HG03565 (cell line): ENCODE data around the gene PALS1.
"Not testable (repeated sequence)": the region's sequence is repeated elsewhere in the genome, so short reads cannot be mapped to it uniquely, and the experiment has no call there.

Experiments
- ATAC-seq: cut with Tn5 transposase; IDR thresholded peaks from one replicate; pipeline ENCODE4 v1.9.1; 2021; ENCODE audit warnings: mild to moderate bottlenecking, moderate library complexity; ENCODE audit not compliant: unreplicated experiment

Gene PALS1

DNA sequence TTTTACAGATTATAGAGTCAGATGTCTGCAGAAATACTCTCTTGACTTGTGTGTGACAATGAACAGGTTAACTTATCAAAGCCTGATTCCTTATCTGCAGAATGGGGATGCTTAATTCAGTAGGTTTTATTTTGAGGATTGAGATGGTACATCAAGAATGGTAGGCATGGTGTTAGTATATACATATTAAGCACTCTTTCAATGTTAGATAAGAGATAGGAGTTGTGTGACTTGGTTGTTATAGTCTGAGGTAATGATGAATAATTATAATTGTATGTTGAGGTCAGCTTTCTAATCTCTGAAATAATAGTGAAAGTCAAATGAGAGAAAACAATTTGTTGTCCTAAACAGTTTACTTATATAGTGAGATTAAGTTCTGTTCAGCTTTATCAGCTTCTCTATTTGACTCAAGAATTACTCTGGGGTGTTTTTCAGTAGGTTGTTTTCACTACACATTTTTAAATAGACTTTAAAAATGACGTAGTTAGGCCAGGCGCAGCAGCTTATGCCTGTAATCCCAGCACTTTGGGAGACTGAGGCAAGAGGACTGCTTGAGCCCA lies 11.9 kb downstream of the PALS1 start:
- no peak for ATAC-seq

DNA sequence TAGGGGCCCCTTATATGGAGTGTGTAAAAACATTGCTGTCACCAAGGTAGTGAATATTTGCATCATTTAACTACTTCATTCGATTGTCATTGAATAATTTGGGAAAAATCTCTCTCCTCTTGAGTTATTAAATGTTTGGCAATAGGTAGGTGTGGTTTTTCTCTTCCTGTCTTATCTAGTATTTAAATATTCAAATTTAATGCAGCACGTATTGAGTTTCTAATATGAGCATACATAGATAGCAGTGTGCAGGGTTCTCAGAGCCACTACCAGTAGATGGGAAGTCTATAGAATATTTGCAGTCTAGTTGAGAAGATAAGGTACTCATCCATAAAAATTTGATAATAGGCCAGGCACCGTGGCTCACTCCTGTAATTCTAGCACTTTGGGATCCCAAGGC lies 16.7 kb downstream of the PALS1 start:
- no peak for ATAC-seq

DNA sequence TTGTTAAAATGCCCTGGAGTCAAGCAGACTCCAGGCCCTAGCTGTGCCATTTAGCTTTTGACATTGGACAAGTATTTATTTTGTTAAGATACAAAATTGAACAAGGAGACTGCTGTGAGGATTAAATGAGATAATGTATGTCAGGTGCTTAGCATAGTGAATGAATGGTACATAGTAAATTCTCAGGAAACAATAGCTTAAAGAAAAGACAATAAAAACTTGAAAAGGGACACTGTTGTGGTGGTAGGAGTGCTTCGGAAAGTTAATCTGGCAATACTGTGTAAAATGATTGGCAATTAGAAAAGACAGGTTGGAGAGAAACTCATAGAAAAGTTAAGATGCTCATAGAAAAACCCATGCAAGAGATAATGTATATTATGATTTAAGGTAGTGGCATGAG lies 19.7 kb downstream of the PALS1 start:
- no peak for ATAC-seq

DNA sequence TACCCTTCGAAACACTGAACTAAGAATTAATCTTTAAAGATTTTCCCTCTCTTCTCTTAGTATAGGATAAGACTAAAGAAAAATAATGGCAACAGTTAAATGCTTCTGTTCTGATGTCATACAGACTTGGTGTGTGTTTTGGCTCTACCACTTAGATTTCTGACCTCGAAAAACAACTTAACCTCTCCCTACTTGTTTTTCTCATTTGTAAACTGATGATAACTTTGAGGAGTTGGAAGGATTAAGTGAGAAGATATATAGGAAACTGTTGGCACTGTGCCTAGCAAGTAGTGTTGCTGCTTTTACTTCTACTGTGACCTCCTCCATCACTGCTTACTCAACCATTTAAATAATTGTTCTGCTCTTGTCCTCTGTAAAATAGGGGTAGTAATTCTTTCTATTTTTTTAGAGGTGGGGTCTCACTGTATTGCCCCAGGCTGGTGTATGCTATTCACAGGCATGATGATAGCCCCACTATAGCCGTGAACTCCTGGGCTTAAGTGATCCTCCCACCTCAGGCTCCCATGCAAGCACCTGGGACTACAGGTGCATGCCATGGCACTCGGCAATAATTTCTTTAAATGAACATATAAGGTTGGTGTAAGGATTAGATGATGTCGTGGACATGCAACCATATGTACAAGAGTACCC lies 22.4 kb downstream of the PALS1 start:
- no peak for ATAC-seq

DNA sequence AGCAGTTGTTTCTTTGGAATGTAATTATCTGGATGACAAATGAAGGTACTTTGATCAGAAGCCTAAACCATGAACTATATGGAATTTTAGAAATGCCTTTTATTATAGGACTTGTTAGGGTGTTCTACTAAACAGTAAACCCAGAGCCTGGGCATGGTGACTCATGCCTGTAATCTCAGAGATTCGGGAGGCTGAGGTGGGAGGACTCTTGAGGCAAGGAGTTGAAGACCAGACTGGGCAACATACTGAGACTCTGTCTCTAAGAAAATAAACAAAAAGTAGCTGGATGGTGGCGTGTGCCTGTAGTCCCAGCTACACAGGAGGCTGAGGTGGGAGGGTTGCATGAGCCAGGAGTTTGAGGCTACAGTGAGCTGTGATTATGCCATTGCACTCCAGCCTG lies 23.9 kb downstream of the PALS1 start:
- ATAC-seq = no peak

DNA sequence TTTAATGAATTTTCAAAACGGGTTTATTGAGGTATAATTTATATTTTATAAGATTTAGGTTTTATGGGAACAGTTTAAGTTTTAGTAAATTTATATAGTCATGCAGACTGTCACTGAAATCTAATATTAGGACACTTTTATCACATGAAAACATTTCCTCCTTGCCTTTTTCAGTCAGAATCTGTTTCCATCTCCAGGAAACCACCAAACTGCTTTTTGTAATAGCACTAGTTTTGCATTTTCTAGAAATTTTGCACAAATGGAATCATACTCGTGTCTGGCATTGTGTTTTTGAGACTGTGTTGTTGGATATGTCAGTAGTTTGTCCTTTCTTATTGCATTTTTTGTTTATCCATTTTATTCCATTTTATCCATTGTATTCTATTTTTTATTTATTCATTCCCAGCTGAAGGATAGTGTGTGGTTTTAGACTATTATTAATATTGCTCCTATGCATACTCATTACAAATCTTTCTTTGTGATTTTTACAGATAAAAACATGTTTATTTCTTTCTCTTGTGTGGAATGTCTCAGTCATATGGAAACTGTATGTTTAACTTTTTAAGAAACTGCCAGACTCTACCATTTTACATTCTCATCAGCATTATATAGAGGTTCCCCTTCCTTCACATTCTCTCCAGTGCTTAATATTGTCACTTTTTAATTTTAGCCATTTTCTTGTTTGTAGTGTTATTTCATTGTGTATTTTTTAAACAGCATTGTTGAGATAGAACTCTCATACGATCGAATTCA lies 26.5 kb downstream of the PALS1 start:
- no peak for ATAC-seq

DNA sequence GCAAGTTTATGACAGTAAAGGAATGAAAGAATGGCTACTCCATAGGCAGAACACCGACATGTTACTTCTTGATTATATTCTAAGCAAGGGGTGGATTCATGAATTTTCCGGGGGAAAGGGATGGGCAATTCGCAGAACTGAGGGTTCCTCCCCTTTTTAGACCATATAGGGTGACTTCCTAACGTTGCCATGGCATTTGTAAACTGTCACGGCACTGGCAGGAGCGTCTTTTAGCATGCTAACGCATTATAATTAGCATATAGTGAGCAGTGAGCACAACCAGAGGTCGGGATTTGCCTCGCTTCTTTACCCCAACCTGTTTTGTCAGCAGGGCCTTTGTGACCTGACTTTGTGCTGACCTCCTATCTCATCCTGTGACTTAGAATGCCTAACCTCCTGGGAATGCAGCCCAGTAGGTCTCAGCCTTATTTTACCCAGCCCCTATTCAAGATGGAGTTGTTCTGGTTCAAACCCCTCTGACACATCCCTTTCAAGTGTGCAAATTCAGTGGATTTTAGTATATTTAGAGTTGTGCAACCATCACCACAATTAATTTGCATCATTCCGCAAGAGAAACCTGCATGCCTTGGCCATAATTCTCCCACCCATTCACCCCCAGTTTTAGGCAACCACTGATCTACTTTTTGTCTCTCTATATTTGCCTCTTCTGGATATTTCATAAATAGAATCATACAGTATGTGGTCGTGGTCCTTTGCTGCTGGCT lies 27.4 kb downstream of the PALS1 start:
- ATAC-seq = no peak

DNA sequence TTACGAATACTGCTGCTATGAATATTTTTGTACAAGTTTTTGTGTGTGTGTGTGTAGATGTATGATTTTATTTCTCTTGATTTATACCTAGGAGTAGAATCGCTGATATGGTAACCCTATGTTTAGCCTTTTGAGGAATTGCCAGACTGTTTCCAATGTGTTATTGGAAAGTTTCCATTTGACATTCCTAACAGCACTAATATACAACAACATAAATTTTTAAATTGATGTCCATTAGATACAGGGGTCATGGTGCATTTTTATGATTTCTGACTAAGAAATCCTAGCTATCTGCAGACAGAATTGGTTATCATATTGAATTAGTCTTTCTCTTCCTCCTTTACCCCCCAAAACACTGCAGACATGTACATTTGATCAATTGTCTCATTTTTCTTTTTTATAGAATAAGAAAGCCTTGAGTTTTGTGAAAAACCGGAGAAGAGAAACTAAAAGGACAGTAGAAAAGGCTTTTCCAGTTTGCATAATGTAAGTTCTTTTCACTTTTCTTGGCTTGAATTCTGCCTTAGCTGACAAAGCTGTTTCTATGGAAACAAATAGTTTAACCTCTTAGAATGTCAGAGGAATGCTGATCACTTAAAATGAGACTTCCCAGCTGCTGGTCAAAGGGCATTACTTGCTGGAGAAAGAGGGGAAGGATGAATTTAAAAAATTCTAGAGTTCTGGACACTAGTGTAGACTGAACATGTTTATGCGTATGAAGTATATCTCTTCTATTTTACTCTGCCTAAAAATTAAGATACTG lies 28.2 kb downstream of the PALS1 start:
- no peak for ATAC-seq

DNA sequence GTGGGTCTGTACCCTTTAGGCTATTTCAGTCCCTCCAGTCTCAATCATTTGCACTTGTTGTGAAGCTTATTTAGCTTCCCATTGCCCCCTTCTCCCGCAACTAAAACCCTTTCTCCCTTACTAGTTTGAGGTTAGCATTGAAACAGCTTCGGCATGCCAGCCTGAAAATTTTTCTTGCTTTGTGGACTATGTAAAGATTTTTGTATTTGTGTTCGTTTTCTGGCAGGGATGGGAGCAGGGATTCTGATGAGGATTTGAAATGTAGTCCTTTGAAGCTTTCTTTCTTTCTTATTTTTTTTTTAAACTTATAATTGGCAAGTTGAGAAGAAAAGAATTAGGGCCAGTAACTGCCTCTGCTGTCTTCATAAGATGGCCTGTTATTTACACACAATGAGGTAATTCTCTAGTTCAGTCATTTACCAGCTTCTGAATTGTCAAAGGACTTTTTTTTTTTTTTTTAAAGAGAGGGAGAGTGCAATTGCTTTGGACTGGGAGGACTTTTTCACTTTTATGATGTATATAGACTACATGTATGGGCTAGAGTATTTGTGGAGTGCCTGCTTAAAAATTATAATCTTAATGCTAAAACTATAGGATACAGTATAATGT lies 29.0 kb downstream of the PALS1 start:
- no peak for ATAC-seq

DNA sequence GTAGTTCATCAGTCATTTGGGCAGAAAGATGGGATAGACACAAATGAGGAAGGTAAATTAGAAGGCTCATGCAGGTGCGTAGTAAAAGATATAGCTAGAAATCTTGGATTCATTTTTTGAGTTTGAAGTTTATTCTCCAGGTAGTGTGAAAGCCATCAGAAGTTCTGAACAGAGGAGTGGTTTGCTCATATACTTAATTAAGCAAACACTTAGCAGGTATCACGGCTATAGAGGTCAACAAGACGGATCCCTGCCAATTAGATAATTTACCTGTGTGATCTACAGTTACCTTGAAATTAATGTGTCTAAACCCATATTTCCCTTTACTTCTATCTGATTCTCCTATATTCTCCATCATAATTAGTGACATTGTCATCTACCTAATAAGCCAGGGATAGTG lies 29.7 kb downstream of the PALS1 start:
- no peak for ATAC-seq

DNA sequence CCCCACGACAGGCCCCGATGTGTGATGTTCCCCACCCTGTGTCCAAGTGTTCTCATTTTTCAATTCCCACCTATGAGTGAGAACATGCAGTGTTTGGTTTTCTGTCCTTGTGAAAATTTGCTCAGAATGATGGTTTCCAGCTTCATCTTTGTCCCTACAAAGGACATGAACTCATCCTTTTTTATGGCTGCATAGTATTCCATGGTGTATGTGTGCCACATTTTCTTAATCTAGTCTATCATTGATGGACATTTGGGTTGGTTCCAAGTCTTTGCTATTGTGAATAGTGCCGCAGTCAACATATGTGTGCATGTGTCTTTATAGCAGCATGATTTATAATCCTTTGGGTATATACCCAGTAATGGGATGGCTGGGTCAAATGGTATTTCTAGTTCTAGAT lies 32.0 kb downstream of the PALS1 start:
- not testable (repeated sequence) for ATAC-seq

DNA sequence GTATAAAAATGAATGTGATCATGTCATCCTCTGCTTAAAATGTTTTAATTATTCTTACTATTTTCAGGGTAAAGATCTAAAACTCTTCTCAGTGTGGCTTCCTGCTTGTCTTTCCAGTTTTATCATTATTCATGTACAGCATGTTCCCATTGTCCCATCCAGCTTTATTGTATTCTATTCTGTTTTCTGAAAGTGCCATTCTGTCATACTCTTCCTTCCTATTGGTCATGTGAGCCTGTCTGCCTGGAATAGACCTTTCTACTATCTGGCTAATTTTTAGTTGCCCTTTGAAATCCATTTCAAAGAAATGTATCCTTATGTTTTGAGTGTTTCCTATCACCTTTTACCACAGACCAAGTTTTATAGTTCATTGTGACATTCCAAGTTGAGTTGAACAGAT lies 34.9 kb downstream of the PALS1 start:
- ATAC-seq = no peak

DNA sequence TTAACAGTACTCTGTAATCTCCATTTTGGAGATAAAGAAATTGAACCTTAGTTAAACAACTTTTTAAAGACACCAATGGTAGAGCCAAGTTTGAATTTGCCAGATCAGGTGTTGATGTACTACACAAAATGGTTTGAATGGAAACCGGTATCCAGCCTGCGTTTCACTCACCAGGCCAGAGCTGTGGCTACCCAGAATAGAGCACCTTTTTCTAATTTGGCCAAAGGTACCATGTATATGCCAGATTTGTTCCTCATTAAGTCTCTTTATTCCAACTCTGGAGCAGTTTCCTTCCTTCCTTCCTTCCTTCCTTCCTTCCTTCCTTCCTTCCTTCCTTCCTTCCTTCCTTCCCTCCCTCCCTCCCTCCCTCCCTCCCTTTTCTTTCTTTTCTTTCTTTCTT lies 39.3 kb downstream of the PALS1 start:
- no peak for ATAC-seq

DNA sequence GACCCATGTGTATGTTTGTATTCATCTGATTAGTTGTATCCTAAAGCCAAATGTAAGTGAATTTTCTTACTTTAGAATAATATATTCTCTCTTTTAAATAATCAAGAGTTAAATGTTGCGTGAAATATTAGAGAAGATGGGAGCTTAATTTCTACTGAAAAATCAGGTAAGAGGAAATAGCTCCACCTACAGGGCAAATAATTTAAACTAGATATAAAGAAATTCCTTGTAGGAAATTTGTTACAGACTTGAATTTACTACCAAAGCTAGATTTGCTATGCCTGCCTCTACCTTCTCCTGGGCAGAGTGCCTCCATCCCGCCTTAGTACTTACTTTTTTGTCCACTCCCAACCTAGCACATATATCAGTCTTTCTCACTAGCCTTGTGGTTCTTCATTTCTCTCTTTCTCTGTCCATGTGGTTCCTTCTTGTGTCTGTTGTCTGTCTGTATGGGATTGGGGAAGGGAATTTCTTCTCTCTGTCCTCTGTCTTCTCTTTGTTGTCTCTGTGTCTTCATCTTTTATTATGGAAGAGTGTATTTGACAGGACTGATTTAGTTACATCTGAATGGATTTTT lies 44.7 kb downstream of the PALS1 start:
- no peak for ATAC-seq
